ENCODE data around the gene MARCKSL1.
"Not testable (repeated sequence)": the region's sequence is repeated elsewhere in the genome, so short reads cannot be mapped to it uniquely, and the experiment has no call there.

The MARCKSL1 gene

GRCh38 chr1:32335790-32336590 lies at the start of gene MARCKSL1:
MARCKSL1 (minus strand) TSS chr1:32336233; CDS start chr1:32336033, 200 bp downstream.
- DNase-seq (ENCODE audit: low read depth in 1 of 2, low spot score in 1 of 2): peak; percentile 74 to 76

- no peak for DNase-seq (ENCODE audit: low read depth in 1 of 2, low spot score in 1 of 2)
Observed at GRCh38 chr1:32380057-32380456, 44.0 kb upstream of the MARCKSL1 start.

GRCh38 chr1:32377541-32378220 lies 41.6 kb upstream of the MARCKSL1 start:
- no peak for DNase-seq (ENCODE audit: low read depth in 1 of 2, low spot score in 1 of 2)

GRCh38 chr1:32376199-32376598 lies 40.2 kb upstream of the MARCKSL1 start:
- DNase-seq (ENCODE audit: low read depth in 1 of 2, low spot score in 1 of 2): no peak

GRCh38 chr1:32373996-32374592 lies 38.1 kb upstream of the MARCKSL1 start:
- DNase-seq (ENCODE audit: low read depth in 1 of 2, low spot score in 1 of 2): no peak

- DNase-seq (ENCODE audit: low read depth in 1 of 2, low spot score in 1 of 2): no peak
Observed at GRCh38 chr1:32372149-32372756, 36.2 kb upstream of the MARCKSL1 start.

GRCh38 chr1:32367912-32368635 lies 32.0 kb upstream of the MARCKSL1 start:
- DNase-seq (ENCODE audit: low read depth in 1 of 2, low spot score in 1 of 2): no peak

- no peak for DNase-seq (ENCODE audit: low read depth in 1 of 2, low spot score in 1 of 2)
Observed at GRCh38 chr1:32365445-32365844, 29.4 kb upstream of the MARCKSL1 start.

- DNase-seq (ENCODE audit: low read depth in 1 of 2, low spot score in 1 of 2): no peak
Observed at GRCh38 chr1:32364836-32365235, 28.8 kb upstream of the MARCKSL1 start.

GRCh38 chr1:32363713-32364112 lies 27.7 kb upstream of the MARCKSL1 start:
- DNase-seq (ENCODE audit: low read depth in 1 of 2, low spot score in 1 of 2): no peak

- no peak for DNase-seq (ENCODE audit: low read depth in 1 of 2, low spot score in 1 of 2)
Observed at GRCh38 chr1:32362474-32363313, 26.7 kb upstream of the MARCKSL1 start, which contains the start of the genes FAM229A and TSSK3. FAM229A (minus strand) TSS chr1:32362485; CDS start chr1:32362091, 394 bp downstream. TSSK3 (plus strand) TSS chr1:32362539; CDS start chr1:32362702, 163 bp downstream.

- no peak for DNase-seq (ENCODE audit: low read depth in 1 of 2, low spot score in 1 of 2)
Observed at GRCh38 chr1:32361674-32362473, 25.8 kb upstream of the MARCKSL1 start.

GRCh38 chr1:32361308-32361673 lies 25.3 kb upstream of the MARCKSL1 start:
- DNase-seq (ENCODE audit: low read depth in 1 of 2, low spot score in 1 of 2): no peak

- DNase-seq (ENCODE audit: low read depth in 1 of 2, low spot score in 1 of 2): no peak
Observed at GRCh38 chr1:32358435-32358834, 22.4 kb upstream of the MARCKSL1 start.

GRCh38 chr1:32357614-32358013 lies 21.6 kb upstream of the MARCKSL1 start:
- DNase-seq (ENCODE audit: low read depth in 1 of 2, low spot score in 1 of 2): no peak

GRCh38 chr1:32356478-32356877 lies 20.4 kb upstream of the MARCKSL1 start:
- no peak for DNase-seq (ENCODE audit: low read depth in 1 of 2, low spot score in 1 of 2)

GRCh38 chr1:32355778-32356177 lies 19.7 kb upstream of the MARCKSL1 start:
- not testable (repeated sequence) for DNase-seq (ENCODE audit: low read depth in 1 of 2, low spot score in 1 of 2)

GRCh38 chr1:32353886-32354570 lies 18.0 kb upstream of the MARCKSL1 start:
- DNase-seq (ENCODE audit: low read depth in 1 of 2, low spot score in 1 of 2): no peak

- DNase-seq (ENCODE audit: low read depth in 1 of 2, low spot score in 1 of 2): no peak
Observed at GRCh38 chr1:32353431-32353830, 17.4 kb upstream of the MARCKSL1 start.

Data from activated CD4-positive, alpha-beta T cell treated with anti-CD3 and anti-CD28 coated beads, Interleukin-2, amount 50 U/mL, for 24 hours (primary cell).